ENCODE results near the gene RNF207.

RNF207 gene

GRCh38 chr1:6221210-6221784, 15.4 kb downstream of the RNF207 start:
- no peaks in the 10 kb centered on the region for H3K27me3 ChIP-seq (ENCODE audit: insufficient read depth, poor library complexity, severe bottlenecking)
- DNase-seq (ENCODE audit: low read depth in 1 of 2, low spot score in 1 of 2): no peak
- TF ChIP-seq REST (IDR thresholded peaks at IDR 0.05; ENCODE audit: insufficient replicate concordance, low read depth) (no peak), GABPA (IDR thresholded peaks at IDR 0.05; ENCODE audit: low read depth) (no peak), SPI1 (IDR thresholded peaks at IDR 0.05; ENCODE audit: borderline replicate concordance, low read depth) (no peak), CTCF (IDR thresholded peaks at IDR 0.05; ENCODE audit: insufficient read depth, low read length) (no peak), POLR2AphosphoS5 (IDR thresholded peaks at IDR 0.05; ENCODE audit: low read depth) (no peak)

GRCh38 chr1:6222636-6223035, 16.7 kb downstream of the RNF207 start:
- Histone ChIP-seq H3K4me3 (replicated peaks; ENCODE audit: insufficient read depth, low read length) (no peak overlapping the region), H3K27ac (replicated peaks) (no peak overlapping the region), H3K27me3 (ENCODE audit: insufficient read depth, poor library complexity, severe bottlenecking) (no peaks in the 10 kb centered on the region)
- no peak for DNase-seq (ENCODE audit: low read depth in 1 of 2, low spot score in 1 of 2)
- TF ChIP-seq CTCF (IDR thresholded peaks at IDR 0.05; ENCODE audit: insufficient read depth, low read length): no peak
- TF ChIP-seq GABPA (IDR thresholded peaks at IDR 0.05; ENCODE audit: low read depth): no peak
- TF ChIP-seq POLR2AphosphoS5 (IDR thresholded peaks at IDR 0.05; ENCODE audit: low read depth): no peak

More at GRCh38 chr1:6221210-6221784, 15.4 kb downstream of the RNF207 start:
- no peak overlapping the region for H3K4me3 ChIP-seq (replicated peaks; ENCODE audit: insufficient read depth, low read length)
- no peak overlapping the region for H3K27ac ChIP-seq (replicated peaks)

- Histone ChIP-seq H3K4me3 (replicated peaks; ENCODE audit: insufficient read depth, low read length) (no peak overlapping the region), H3K27ac (replicated peaks) (no peak overlapping the region), H3K27me3 (ENCODE audit: insufficient read depth, poor library complexity, severe bottlenecking) (no peaks in the 10 kb centered on the region)
- no peak for DNase-seq (ENCODE audit: low read depth in 1 of 2, low spot score in 1 of 2)
- TF ChIP-seq REST (IDR thresholded peaks at IDR 0.05; ENCODE audit: insufficient replicate concordance, low read depth) (no peak), CTCF (IDR thresholded peaks at IDR 0.05; ENCODE audit: insufficient read depth, low read length) (no peak), GABPA (IDR thresholded peaks at IDR 0.05; ENCODE audit: low read depth) (no peak), POLR2AphosphoS5 (IDR thresholded peaks at IDR 0.05; ENCODE audit: low read depth) (no peak), SPI1 (IDR thresholded peaks at IDR 0.05; ENCODE audit: borderline replicate concordance, low read depth) (no peak)
These were observed 17.7 kb downstream of the RNF207 start for GRCh38 chr1:6223617-6224016.

- TF ChIP-seq GABPA (IDR thresholded peaks at IDR 0.05; ENCODE audit: low read depth) (no peak), SPI1 (IDR thresholded peaks at IDR 0.05; ENCODE audit: borderline replicate concordance, low read depth) (no peak), POLR2AphosphoS5 (IDR thresholded peaks at IDR 0.05; ENCODE audit: low read depth) (no peak; the same call in 1 of the 2 replicates), REST (IDR thresholded peaks at IDR 0.05; ENCODE audit: insufficient replicate concordance, low read depth) (no peak), CTCF (IDR thresholded peaks at IDR 0.05; ENCODE audit: insufficient read depth, low read length) (no peak)
- no peak for DNase-seq (ENCODE audit: low read depth in 1 of 2, low spot score in 1 of 2)
- Histone ChIP-seq H3K27ac (replicated peaks) (no peak overlapping the region), H3K4me3 (replicated peaks; ENCODE audit: insufficient read depth, low read length) (no peak overlapping the region), H3K27me3 (ENCODE audit: insufficient read depth, poor library complexity, severe bottlenecking) (no peaks in the 10 kb centered on the region)
These were observed 18.8 kb downstream of the RNF207 start for GRCh38 chr1:6224718-6225117.
